ENCODE measurements around the gene NCAN. TPM values are rescaled to one million over a fixed set of nuclear protein-coding genes. Genes with fewer than 3 reads are reported as not detected.

Gene NCAN
- total and polyA plus RNA-seq, 8 donors = 0.04 to 0.13 (median 0.06) TPM; not detected in 3

DNA sequence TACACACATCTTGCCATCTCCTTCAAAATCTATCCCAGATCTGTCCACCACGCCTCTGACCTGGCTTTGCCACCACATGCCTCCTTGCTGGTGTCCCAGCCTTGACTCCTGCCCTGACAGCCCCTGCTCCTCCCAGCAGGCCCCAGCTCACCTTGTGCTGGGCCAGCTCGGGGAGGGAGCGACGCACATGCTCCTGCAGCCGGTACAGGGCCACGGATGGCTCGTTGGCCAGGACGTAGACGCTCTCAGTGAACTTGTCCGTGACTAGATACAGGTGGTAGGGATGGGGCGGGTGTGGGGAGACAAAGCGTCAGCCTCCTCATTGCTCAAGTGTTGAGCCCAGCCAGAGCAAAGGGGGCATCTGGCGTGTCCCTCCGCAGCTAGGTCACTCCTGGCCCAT lies 25.0 kb upstream of the NCAN start:
- Histone ChIP-seq H3K9me3 (no peaks in the 10 kb centered on the region), H3K4me1 (peaks cover 11 to 20% (median 13%) of the 10 kb centered on the region in 3 donors), H3K4me3 (no peak overlapping the region), H3K27me3 (no peaks in the 10 kb centered on the region), H3K27ac (no peak overlapping the region), H3K36me3 (no peaks in the 10 kb centered on the region)
- FAIRE-seq = no peak
- 91 to 95% methylated on average over 14 of the region's 14 CpGs for WGBS, 2 donors
- intact Hi-C loops (cut with DNase I) = no loop called here
- TF ChIP-seq, protein P1, sequence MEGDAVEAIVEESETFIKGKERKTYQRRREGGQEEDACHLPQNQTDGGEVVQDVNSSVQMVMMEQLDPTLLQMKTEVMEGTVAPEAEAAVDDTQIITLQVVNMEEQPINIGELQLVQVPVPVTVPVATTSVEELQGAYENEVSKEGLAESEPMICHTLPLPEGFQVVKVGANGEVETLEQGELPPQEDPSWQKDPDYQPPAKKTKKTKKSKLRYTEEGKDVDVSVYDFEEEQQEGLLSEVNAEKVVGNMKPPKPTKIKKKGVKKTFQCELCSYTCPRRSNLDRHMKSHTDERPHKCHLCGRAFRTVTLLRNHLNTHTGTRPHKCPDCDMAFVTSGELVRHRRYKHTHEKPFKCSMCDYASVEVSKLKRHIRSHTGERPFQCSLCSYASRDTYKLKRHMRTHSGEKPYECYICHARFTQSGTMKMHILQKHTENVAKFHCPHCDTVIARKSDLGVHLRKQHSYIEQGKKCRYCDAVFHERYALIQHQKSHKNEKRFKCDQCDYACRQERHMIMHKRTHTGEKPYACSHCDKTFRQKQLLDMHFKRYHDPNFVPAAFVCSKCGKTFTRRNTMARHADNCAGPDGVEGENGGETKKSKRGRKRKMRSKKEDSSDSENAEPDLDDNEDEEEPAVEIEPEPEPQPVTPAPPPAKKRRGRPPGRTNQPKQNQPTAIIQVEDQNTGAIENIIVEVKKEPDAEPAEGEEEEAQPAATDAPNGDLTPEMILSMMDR (IDR thresholded peaks at IDR 0.05) = no peak
- no peak for ATAC-seq
- DNase-seq = no peak

DNA sequence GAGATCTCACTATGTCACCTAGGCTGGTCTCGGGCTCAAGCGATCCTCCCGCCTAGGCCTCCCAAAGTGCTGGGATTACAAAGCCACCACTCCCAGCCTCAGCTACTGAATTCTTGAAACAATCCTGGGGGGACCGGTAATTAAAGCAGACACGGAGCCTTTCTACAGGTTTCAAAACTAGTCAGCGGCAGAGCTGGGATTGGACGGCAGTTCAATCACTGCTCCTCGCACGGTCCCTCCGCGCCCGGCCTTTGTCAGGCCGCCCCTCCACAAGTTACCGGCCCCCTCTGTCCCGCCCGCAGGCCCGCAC lies 20.0 kb upstream of the NCAN start:
- TF ChIP-seq, protein P1 (IDR thresholded peaks at IDR 0.05) = no peak
- peak overlapping the region; percentile 98 to 100 (median 99) for H3K27ac ChIP-seq
- no peaks in the 10 kb centered on the region for H3K36me3 ChIP-seq
- WGBS, 2 donors = 0% methylated on average over 17 of the region's 17 CpGs
- DNase-seq (no peak), ATAC-seq (no peak), FAIRE-seq (no peak)
- no peaks in the 10 kb centered on the region for H3K27me3 ChIP-seq
- peaks cover 11 to 20% (median 18%) of the 10 kb centered on the region in 3 donors for H3K4me1 ChIP-seq
- no peaks in the 10 kb centered on the region for H3K9me3 ChIP-seq
- intact Hi-C loops (cut with DNase I) = no loop called here
- H3K4me3 ChIP-seq = peak overlapping the region; percentile 68 to 93 (median 80)

DNA sequence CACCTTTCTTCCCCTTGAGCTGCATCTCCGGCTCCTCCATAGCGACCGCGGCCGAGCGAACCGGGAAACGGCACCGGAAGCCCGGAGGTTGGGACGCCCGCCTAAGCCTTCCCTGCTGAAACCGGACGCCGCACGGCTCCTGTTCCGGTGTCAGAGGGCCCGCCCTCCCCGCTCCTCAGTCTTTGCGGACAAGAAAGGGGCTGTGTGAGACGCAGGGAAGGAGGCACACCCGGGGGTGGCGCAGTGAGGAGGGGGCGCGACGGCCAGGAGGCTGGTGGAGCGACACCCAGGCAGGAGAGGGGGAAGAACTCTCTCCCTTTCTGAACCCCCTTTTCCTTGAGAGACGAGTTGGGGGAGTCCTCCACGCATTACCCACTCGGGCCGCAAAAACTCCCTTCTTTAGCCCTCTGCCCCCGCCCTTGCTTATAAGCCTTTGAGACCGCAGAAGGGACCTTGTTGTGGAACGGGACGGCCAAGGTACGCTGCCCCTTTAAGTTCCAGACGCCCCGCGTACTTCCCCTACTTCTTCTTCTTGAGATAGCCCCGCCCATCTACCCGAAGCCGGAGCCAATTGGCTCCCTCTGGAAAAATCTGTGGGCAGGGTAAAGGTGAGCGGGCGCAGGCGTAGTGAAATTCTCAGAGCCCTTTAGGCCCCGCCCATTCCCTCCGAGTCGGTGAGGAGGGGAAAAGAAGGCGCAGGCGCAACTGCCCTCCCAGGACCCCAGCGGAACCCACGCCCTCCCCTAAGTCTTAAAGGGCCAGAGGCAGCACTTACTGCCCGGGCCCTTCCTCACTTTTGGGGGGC lies 19.5 kb upstream of the NCAN start, which contains the start of the genes BORCS8 and RFXANK:
BORCS8 (minus strand) TSS at position 75 of the 805 bp plus-strand sequence; CDS start at position 40, 35 bp downstream.
RFXANK (plus strand) TSS at position 181 of the 805 bp plus-strand sequence. CDS start 1,689 bp downstream, outside the sequence.
- peak; percentile 94 to 98 (median 95) for ATAC-seq
- peaks cover 11 to 20% (median 18%) of the 10 kb centered on the region in 3 donors for H3K4me1 ChIP-seq
- H3K27ac ChIP-seq = peak within 1 kb of the TSS; percentile 98 to 100 (median 99)
- H3K36me3 ChIP-seq = no peaks in the 10 kb centered on the region
- WGBS, 2 donors = 0 to 1% methylated on average over 44 to 51 of the region's 53 CpGs
- no peaks in the 10 kb centered on the region for H3K9me3 ChIP-seq
- TF ChIP-seq, protein P1 (IDR thresholded peaks at IDR 0.05) = no peak
- FAIRE-seq = peak; percentile 97
- peak; percentile 95 to 99 (median 99) for DNase-seq
- H3K27me3 ChIP-seq = no peaks in the 10 kb centered on the region
- intact Hi-C loops (cut with DNase I) = no loop called here
- peak within 1 kb of the TSS; percentile 68 to 93 (median 80) for H3K4me3 ChIP-seq

DNA sequence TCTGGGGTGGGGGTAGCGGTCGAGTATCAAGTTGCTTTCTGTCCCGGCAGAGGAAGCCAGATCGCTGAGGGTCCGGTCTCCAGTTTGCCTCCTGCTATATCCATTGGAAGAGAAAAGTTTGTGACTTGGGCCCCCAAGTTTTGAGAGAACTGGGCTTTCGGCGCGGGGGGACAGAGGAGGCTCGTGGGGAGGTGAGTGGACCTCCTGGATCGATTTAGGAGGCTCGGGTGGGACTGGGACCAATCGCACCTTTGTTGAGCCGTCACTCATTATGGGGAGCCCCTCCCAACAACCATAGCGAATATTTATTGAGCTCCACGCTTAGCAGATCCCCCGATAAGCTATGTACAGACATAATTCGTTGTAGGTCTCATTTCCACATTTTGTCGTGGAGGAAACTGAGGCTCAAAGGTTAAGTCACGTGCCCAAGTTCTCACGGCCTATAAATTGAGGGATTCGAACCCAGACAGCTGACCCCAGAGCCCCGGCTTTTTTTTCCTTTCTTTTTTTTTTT lies 18.8 kb upstream of the NCAN start:
- no peak for FAIRE-seq
- peaks cover 11 to 20% (median 18%) of the 10 kb centered on the region in 3 donors for H3K4me1 ChIP-seq
- no peaks in the 10 kb centered on the region for H3K36me3 ChIP-seq
- ATAC-seq = no peak
- TF ChIP-seq, protein P1 (IDR thresholded peaks at IDR 0.05) = no peak
- intact Hi-C loops (cut with DNase I) = no loop called here
- H3K27ac ChIP-seq = peak overlapping the region; percentile 24 to 100 (median 99)
- H3K4me3 ChIP-seq = peak overlapping the region; percentile 48 to 93 (median 80)
- 0 to 1% methylated on average over 22 of the region's 22 CpGs for WGBS, 2 donors
- no peaks in the 10 kb centered on the region for H3K27me3 ChIP-seq
- H3K9me3 ChIP-seq = no peaks in the 10 kb centered on the region
- no peak for DNase-seq

Measured in pancreas (tissue), 10 donors.